Measurements from ENCODE around the gene CFHR4. TPM values are rescaled to one million over a fixed set of nuclear protein-coding genes. Genes with fewer than 3 reads are reported as not detected.

The CFHR4 gene
- total and polyA plus RNA-seq, 2 donors (not counting 3 experiments of a cell fraction or from before 2014, with no cell fraction given): not detected

DNA sequence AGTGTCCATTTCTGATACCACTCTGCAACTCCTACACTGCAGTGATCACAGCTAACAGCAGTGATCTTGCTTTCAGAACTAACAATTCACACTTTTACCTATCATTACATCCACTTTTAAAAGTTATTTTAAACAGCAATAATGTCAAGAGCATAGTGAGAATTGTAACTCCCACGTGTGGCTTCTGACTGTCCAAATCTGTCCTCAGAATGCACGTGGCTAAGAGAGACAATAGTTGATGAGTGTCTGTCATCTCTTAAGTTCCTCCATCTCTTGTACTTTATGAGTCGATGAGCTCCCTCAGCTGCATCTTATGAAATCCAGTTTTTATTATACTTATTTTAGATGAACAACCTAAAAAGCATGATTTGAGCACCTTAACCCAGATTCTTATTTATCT, 73.0 kb downstream of the CFHR4 start:
- no peak overlapping the region for H2AFZ ChIP-seq (ENCODE audit: low read depth, low read length)
- no peaks in the 10 kb centered on the region for H3K36me3 ChIP-seq (ENCODE audit: control insufficient read depth in 2 of 2, extremely low read depth in 1 of 2, insufficient read depth in 2 of 2, low read length in 2 of 2)
- no peaks in the 10 kb centered on the region for H3K27me3 ChIP-seq (ENCODE audit: control insufficient read depth in 2 of 2, insufficient read depth in 2 of 2, low read length in 2 of 2)
- CTCF ChIA-PET: no interaction called here
- no peaks in the 10 kb centered on the region for H3K9me3 ChIP-seq (replicated peaks; ENCODE audit: control insufficient read depth, insufficient read depth, low read length)
- no peaks in the 10 kb centered on the region for H3K9me1 ChIP-seq (replicated peaks; ENCODE audit: control insufficient read depth, extremely low read depth, insufficient read depth, low read length)
- no peak overlapping the region for H3K4me2 ChIP-seq (ENCODE audit: insufficient read depth, low read length)
- H3K9ac ChIP-seq (replicated peaks; ENCODE audit: extremely low read depth, insufficient read depth, low read length): no peak overlapping the region
- H3K4me1 ChIP-seq (ENCODE audit: control insufficient read depth, extremely low read depth, insufficient read depth, low read length): no peaks in the 10 kb centered on the region
- H3K4me3 ChIP-seq (replicated peaks in 1 of 3; ENCODE audit: insufficient read depth in 1 of 3, low read depth in 1 of 3, low read length in 3 of 3): no peak overlapping the region
- FAIRE-seq: no peak
- no peaks in the 10 kb centered on the region for H3K79me2 ChIP-seq (ENCODE audit: control insufficient read depth, insufficient read depth, low read length)
- TF ChIP-seq GATA2 (IDR thresholded peaks at IDR 0.05; ENCODE audit: insufficient read depth, insufficient read length, low read depth, low read length) (no peak), MYC (IDR thresholded peaks at IDR 0.05; ENCODE audit: low read depth, low read length) (no peak), POLR2A (IDR thresholded peaks at IDR 0.05; ENCODE audit: low read depth, low read length) (no peak)
- intact Hi-C loops (cut with micrococcal nuclease) (no loop called here), dilution Hi-C loops (cut with MboI; ENCODE audit: extremely low pct_ligation_motif_present, low sequenced_read_pairs) (no loop called here)
- no peaks in the 10 kb centered on the region for H4K20me1 ChIP-seq (replicated peaks; ENCODE audit: control insufficient read depth, extremely low read depth, insufficient read depth, low read length)
- POLR2A ChIA-PET: no interaction called here
- no peak overlapping the region for H3K27ac ChIP-seq (ENCODE audit: insufficient read depth, low read depth, low read length)
- DNase-seq (ENCODE audit: low read depth, low spot score): no peak
- no TSS peak for BruUV-seq (replicated peaks)

Other genes starting within 250 kb of the CFHR4 start
- 19.3 and 25.3 TPM in 2 replicates for gene CFH, start 236.0 kb upstream of the CFHR4 start, total RNA-seq
- gene CFH, start 236.0 kb upstream of the CFHR4 start, polyA plus RNA-seq: 17.4 and 20.7 TPM in 2 replicates
- gene CFHR3, start 113.2 kb upstream of the CFHR4 start, total RNA-seq: not detected in 2 replicates
- not detected in 2 replicates for gene CFHR3, start 113.2 kb upstream of the CFHR4 start, polyA plus RNA-seq
- gene CFHR1, start 68.3 kb upstream of the CFHR4 start, total RNA-seq: not detected in 2 replicates
- 0.11 and 0.13 TPM in 2 replicates for gene CFHR1, start 68.3 kb upstream of the CFHR4 start, polyA plus RNA-seq
- not detected in 2 replicates for gene CFHR2, start 55.7 kb downstream of the CFHR4 start, total RNA-seq
- not detected in 2 replicates for gene CFHR2, start 55.7 kb downstream of the CFHR4 start, polyA plus RNA-seq
- gene CFHR5, start 89.5 kb downstream of the CFHR4 start, total RNA-seq: not detected in 2 replicates
- gene CFHR5, start 89.5 kb downstream of the CFHR4 start, polyA plus RNA-seq: not detected in 2 replicates
- not detected in 2 replicates for gene F13B, start 179.2 kb downstream of the CFHR4 start, total RNA-seq
- gene F13B, start 179.2 kb downstream of the CFHR4 start, polyA plus RNA-seq: not detected in 2 replicates